SU-DHL-6 (cell line): ENCODE data around the gene POF1B.

Experiments
- EZH2phosphoT487 ChIP-seq: fragments of 200-600 bp; sonication (generic), shearing (Covaris generic); conservative IDR thresholded peaks from 2 replicates; pipeline ENCODE4 v1.6.1; 2018; ENCODE audit warnings: mild to moderate bottlenecking, antibody characterized with exemption, low read length, moderate library complexity, mixed read lengths
- TF ChIP-seq, protein P1 (sequence below): fragments of 200-600 bp; sonication (generic); IDR thresholded peaks from one replicate; pipeline ENCODE4 v1.5.1; 2017; ENCODE audit warnings: antibody characterized with exemption, mild to moderate bottlenecking, low read length, moderate library complexity; ENCODE audit not compliant: insufficient read depth, poor library complexity, severe bottlenecking

DNA sequence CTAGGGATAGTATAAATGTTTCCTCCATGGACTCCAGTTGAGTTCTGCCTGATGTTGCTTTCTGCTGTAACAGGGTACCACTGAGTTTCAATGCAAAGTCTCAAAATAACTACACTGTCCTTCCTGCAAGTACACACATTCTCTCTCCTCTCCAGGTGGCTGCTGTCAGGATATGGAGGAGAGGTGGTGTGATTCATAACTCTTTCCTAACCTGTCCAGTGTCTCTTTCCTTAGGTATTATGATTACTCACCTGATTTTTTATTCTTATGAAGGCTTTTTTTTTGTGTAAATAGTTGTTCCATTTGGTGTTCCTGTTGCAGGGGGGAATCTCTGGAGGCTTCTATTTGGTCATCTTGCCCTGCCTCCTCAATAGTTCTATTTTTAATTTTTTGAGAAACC, 39.8 kb upstream of the POF1B start:
- TF ChIP-seq, protein P1, sequence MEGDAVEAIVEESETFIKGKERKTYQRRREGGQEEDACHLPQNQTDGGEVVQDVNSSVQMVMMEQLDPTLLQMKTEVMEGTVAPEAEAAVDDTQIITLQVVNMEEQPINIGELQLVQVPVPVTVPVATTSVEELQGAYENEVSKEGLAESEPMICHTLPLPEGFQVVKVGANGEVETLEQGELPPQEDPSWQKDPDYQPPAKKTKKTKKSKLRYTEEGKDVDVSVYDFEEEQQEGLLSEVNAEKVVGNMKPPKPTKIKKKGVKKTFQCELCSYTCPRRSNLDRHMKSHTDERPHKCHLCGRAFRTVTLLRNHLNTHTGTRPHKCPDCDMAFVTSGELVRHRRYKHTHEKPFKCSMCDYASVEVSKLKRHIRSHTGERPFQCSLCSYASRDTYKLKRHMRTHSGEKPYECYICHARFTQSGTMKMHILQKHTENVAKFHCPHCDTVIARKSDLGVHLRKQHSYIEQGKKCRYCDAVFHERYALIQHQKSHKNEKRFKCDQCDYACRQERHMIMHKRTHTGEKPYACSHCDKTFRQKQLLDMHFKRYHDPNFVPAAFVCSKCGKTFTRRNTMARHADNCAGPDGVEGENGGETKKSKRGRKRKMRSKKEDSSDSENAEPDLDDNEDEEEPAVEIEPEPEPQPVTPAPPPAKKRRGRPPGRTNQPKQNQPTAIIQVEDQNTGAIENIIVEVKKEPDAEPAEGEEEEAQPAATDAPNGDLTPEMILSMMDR = no peak
- TF ChIP-seq EZH2phosphoT487 = no peak
